DMS 273 treated with DMSO at 0.1 percent for 48 hours (cell line): ENCODE data around the gene P2RY6.

Experiments
- DNase-seq: peaks from one replicate; lab custom pipeline; 2025; lab: John Stamatoyannopoulos, UW

The P2RY6 gene

DNA sequence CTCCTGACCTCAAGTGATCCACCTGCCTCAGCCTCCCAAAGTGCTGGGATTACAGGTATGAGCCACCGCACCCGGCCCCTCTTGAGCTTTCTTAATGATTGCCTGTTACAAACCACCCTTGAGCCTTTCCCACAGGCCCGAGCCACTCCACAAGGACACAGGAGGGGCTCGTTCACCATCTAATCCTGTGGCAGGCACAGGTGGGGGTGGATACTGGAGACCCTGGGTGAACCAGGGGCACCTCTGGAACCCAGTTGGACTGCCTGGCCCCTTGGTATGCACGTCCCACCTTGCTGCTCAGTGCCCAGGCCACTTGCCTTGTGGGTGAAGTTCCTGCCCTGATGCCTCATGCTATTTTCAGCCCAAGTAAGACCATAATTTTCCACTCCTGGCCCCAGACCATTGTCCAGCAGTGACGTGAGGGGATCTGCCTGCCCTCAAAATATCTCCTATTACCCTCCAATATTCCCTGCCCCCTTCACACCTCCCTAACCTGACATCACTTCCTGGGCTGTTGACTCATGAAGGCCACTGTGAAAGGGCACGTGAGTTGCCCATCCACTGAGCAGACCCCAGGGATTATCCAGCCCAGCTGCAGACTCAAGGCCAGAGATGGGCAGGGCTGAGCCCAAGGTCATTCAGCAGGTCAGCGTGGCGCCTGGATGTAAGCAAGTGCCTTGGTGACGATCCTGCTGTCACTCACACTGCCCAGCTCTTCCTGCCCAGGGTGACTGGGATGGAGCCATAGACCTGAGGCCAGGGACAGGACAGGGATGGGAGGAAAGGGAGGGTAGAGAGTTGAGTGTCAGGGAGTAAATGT lies 34.5 kb upstream of the P2RY6 start:
- DNase-seq: no peak

- DNase-seq: no peak
Measured at GRCh38 chr11:73239111-73239521, 33.0 kb upstream of the P2RY6 start.

DNA sequence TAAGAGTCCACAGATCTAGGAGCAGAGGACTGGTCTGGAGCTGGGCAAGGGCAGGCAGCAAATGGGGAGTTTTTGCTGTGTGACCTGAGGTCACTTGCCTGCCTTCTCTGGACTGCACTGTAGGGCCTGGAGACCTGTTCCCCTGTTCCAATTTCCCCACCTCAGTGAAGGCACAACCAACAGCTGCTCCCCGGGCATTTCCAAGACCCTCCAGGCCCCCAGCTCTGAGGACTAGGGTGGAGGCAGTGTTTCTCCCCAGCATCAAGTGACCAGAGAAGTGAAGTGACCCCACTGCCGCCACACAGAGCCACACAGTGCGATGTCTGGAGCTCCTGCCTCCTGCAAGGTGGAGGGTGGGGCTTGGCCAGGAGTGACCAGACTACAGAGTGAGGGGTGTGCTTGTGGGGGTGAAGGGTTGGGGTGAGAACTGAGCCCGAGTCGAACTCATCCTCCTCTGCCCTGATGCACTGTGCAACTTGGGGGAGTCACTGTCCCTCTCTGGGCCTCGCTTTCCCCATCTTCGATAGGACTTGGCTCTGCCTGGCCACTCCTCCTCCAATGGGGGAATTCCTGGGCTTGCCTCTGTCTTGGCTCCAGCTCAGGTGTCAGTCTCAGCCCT lies 32.5 kb upstream of the P2RY6 start:
- no peak for DNase-seq

DNA sequence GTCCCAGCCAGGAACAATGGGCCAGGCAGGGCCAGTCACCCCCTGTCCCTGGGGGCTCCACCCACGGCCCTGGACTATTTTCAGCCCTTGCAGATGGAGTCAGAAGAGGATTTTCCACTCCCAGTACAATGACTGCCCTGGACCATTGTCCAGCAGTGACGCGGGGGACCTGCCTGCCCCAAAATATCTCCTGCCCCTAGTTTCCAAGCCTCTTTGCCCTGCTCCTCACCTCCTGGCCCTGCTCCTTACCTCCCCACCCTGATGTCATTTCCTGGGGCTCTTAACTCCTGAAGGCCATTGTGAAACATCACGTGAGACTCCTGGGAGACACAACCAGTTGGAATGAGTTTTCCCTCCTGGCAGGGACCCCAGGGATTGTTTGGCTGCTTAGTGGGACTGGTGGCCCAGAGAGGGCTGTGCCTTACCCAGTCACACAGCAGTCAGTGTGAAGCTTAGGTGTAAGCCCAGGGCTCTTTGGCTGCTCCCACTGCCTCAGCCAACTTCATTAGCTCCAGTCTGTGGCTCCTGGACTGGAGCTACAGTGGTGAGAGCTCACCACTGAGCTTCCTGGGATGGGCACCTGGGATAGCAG lies 31.9 kb upstream of the P2RY6 start:
- DNase-seq: no peak

GRCh38 chr11:73241300-73241699 lies 30.8 kb upstream of the P2RY6 start:
- DNase-seq: no peak

DNA sequence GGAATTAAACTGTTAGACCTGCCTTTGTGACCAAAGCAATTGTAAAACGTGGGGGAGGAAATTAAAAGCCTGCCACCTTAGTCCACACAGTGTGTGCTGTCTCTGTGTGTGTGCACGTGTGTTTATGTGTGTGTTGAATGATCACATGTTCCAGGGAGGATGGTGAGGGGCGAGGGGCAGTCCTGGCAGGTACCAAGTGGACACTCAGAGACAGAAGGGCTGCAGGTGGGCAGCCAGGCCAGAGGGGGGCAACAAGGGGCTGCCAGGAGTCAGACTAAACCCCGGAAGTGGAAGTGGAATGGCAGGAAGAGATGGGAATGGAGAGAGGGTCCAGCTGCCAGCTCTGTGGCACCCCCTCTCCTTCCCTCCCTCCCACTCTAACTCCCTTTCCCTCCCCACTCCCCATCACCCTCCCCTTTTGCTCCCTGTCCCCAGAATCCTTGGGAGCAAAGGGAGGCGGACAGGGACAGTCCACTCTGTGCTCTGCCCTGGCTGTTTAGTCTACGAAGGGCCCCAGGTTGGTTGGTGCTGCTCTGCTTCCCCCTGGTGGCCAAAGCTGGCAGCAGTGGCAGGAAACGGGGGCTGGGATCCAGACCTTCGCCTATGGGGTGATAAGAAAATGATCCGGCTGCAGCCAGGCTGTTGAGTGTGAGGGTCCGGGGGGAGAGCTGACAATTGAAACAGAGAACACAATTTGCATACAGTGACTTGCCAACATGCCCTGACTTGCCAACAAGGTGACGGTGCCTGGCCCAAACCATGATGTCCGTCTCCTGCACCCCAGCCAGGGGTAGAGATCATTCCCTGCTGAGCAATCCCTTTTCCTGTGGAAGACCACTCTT lies 29.7 kb upstream of the P2RY6 start:
- no peak for DNase-seq

DNA sequence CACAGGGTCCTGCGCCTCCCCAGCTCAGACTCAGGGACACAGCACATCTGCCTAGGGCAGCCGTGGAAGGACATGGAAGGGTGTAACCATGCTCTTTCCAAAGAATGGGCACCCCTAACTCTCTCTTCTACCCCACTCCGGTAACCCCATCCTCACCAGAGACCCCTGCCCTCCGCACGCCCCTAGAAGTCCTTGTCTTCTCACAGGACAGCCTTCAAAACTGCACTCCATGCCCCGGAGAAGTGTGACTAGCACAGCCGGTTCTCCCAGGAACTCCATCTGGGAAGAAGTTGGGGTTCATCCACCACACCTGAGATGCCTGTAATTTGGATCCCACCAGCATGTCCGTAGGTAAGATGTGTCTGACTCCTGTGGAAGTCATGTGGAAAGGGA lies 29.0 kb upstream of the P2RY6 start:
- no peak for DNase-seq

GRCh38 chr11:73244589-73245240 lies 27.4 kb upstream of the P2RY6 start:
- DNase-seq: no peak

DNA sequence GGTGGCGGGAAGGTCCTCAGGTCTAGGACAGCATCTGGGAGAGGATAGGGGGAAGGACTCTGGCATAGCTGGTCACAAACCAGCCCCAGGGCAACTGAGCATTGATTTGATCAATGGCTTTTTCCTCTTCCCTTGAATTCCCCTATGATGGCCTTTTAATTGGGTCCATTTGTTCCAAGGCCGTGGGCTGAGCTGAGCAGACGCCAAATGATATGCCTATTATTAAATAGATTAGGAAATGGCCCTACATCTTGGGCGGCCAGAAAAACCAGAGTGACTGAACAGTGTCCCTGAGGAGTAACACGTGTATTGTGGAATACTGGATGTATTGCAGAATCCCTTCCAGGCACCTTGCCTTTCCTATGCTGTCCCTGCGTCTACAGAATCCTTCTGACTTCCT lies 26.7 kb upstream of the P2RY6 start:
- no peak for DNase-seq

- no peak for DNase-seq
Measured at GRCh38 chr11:73246303-73246702, 25.8 kb upstream of the P2RY6 start.

DNA sequence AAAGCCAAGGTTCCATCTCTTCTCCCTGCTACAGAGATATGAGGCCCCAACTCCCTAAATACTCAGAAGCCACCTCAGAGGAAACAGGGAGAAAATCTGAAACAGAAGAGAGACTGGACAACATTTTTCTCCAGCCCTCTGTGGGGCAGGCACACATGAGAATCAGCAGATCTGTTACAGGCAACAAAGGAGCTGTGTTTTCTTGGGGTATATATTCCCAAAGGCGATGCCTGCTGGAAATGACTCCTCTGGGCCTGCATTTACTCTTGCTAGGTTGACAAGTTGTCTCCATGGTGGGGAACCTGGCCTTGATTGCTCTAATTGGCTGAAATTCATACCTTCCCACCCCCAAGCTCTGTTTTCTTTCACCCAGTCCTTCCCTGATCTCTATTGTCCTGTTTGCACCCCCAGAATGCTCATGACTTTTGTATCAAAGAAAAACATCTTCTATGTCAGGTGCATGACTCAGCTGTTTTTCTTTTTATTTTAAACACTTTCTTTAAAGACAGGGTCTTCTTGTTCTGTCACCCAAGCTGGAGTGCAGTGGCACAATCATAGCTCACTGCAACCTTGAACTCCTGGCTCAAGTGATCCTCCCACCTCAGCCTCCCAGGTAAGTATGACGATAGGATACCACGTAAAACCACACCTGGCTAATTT lies 23.5 kb upstream of the P2RY6 start:
- no peak for DNase-seq

GRCh38 chr11:73249304-73249703 lies 22.8 kb upstream of the P2RY6 start:
- DNase-seq: no peak

DNA sequence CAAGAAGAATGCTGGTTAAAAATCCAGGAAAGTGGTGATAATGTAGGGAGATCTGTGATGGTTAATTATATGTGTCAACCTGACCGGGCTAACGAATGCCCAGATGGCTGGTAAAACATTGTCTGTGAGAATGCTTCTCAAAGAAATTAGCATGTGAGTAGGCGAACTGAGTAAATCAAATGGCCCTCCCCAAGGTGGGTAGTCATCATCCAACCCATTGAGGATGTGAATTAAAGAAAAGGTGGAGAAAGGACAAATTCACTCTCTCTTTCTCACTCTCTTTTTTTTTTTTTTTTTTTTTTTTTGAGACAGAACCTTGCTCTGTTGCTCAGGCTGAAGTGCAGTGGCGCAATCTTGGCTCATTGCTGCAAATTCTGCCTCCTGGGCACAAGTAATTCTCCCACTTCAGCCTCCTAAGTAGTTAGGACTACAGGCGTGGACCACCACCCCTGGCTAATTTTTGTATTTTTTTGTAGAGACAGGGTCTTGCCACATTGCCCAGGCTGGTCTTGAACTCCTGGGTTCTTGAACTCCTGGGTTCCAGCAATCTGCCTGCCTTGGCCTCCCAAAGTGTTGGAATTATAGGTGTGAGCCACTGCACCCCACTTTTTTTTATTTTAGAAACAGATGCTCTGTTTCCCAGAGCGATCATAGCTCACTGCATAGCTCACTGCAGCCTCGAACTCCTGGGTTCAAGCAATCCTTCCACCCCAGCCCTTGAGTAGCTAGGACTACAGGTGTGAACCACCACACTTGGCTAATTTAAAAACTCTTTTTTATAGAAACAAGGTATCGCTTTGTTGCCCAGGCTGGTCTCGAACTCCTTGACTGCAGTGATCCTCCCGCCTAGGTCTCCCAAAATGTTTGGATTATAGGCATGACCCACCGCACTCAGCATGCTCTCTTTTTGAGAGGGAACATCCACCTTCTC lies 22.0 kb upstream of the P2RY6 start:
- DNase-seq: no peak

DNA sequence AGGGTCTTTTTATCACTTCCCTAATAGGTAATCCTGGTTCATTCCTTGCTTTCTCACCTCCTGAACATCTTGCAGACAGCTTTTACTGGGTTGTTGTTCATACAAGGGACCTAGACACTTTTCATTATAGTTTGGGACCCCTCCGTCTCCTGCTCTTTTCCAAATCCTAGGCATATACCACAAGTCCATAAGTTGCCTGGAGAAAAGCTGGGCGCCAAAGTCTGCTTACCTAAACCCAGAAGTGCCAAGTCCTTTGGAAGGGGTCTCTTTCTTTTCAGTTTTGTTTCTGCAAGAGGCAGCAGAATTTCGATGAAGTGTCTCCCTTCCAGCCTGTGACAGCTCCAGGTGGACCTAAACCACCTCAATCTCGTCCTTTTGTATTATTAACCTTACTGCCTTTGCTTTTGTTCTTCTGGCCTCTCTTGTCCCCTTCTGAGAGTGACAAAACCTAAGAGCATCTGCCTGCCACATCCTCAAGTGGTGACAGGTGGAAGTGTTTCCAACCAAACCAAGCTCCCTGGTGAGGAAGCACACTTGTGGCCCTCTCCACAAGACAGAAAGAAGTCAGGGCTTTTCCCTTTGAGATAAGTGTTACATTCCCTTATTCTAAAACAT lies 19.5 kb upstream of the P2RY6 start:
- no peak for DNase-seq

DNA sequence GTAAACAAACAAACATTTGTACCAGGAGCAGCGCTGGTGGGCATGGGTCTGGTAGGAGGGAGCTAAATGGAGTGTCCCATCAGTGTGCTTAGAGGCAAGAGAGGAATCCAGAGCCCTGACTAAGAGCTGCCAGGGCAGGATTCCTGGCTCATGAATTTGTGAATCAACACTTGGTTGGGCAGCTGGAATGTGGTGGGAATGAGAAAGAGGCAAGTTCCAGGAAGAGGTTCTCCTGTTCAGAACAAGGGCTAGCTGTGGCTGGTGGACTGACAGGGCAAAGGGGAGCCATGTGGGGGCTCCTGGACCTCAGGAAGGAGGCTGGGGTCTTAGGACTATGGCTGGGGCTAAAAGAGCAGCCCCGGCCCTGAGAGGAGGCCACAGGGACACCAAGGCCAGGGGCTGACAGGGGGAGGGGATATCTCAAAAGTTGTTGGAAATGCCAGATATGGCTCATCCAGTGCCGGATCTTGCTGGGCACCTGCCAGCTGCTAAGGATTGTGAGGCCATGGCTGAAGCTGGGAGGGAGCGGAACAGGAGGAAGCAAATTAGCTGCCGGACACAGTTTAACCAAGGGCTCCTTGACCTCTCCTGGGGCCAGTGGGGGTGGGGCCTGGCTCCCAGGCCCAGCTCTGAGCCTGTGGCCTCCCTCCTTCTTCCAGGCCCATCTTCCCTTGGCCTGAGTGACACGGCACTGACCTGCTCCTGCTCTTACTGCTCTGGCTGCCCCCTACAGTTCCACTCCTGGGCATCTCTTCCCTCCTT lies 14.6 kb upstream of the P2RY6 start:
- DNase-seq: no peak

DNA sequence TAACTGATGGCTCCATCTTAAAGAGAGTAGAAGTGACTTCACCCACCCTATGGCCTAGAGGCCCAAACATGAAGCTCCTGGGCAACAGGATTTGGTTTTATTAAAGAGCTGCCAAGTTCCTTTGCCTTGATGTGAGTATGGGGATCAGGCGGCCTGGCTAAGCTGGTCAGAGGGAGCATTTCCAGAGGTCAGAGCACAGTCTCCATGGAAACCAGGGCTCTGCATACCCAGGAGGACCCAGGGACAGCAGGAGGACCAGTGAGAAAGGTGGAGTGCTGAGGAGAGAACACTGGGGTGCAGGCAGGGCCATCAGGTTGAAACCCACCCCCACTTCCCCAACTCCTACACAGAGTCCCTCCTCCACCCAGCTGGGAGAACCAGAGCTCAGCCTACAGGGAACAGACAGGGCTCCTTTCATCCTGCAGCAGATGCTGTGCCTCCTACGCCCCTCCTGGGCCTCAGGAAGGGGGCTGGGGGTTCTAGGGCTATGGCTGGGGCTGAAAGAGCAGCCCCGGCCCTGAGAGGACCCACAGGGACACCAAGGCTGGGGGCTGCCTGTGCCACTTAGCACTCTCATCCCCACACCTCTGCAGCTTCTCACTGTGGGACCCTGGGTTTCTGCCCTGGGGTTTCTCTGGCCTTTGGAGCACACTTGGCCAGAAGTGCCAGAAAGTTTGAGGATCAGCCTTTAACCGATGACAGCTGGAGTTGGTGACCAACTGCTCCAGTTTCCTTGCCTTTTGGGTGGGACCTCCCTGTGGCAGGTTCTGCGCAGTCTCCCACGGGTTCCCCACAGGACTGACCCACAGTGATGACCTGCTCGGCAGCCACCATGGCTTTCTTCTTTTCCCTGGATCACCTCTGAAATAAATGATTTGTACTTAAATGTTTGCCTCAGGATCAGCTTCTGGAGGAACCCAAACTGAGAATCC lies 13.8 kb upstream of the P2RY6 start:
- DNase-seq: no peak

DNA sequence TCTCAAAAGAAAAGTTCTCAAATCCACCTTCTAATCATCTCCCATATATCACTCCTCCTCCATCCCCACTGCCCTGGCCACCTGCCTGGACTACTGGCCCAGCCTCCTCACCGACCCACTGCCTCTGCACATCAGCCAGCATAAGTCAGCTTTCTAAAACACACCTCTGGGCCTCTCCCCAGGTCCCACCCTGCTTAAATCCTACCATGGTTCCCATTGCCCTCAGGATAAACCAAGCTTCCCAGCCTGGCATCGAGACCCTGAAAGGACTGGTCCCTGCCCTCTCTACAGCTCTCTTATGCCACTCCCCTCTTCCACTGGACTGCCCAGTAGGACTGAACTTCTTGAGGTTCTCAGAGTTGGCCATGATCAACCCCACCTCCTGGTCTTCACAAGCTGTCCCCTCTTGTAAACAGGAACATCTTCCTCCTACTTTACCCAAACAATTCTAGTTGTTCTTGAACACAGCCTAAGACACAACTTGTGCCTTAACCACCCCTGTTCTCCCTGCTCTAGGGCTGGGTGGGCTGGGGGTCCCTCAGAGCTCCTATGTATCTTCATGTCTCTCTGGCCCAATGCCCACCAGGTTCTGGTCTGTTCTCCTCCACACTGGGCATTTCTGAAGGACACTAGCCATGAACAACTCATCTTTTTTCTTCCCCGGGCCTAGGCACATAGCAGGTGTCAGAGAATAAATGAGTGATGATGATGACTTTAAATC lies 12.6 kb upstream of the P2RY6 start:
- DNase-seq: no peak
